GM10248 (cell line): ENCODE data around the gene RUNX3.
"Not testable (repeated sequence)": the region's sequence is repeated elsewhere in the genome, so short reads cannot be mapped to it uniquely, and the experiment has no call there.

Experiments
- CTCF ChIA-PET: fragments of 300-600 bp; sonication (Branson Sonifier 250); formaldehyde crosslinking; extraction: SDS; loops from one replicate; lab custom pipeline; 2021; ENCODE audit warnings: antibody characterized with exemption; lab: Yijun Ruan, JAX
- POLR2A ChIA-PET: fragments of 350-650 bp; sonication (Branson Sonifier 250); formaldehyde crosslinking; extraction: SDS; loops from one replicate; lab custom pipeline; 2020; ENCODE audit warnings: antibody characterized with exemption; lab: Yijun Ruan, JAX
- DNase-seq: peaks from one replicate; pipeline ENCODE4 v3.0.0; 2012; ENCODE audit errors: extremely low spot score
- CTCF ChIP-seq: IDR thresholded peaks from 2 replicates; pipeline ENCODE4 v1.5.1; 2012; ENCODE audit warnings: mild to moderate bottlenecking, low read depth; ENCODE audit errors: extremely low read depth, missing control alignments, control extremely low read depth

RUNX3 gene

GRCh38 chr1:24930260-24931145 lies at the start of gene RUNX3:
RUNX3 (minus strand) TSS chr1:24930276; CDS start chr1:24929868, 408 bp downstream.
- ChIA-PET CTCF (interaction anchor here (1.0 to 3.2 kb wide), 12 partner anchors 10 to 169 kb away, joined by 3 to 45 read pairs (median 5); no protein-coding TSS in a partner anchor), POLR2A (interaction anchor here (0.8 to 1.3 kb wide), 7 partner anchors 17 to 302 kb away, joined by 3 to 5 read pairs (median 3); partner anchors contain the start of gene SYF2)
- TF ChIP-seq CTCF, result peak; percentile 36
- peak; percentile 96 for DNase-seq

- POLR2A ChIA-PET, DNase-seq: not testable (repeated sequence)
- CTCF ChIA-PET, result interaction anchor here (0.8 to 1.5 kb wide), 3 partner anchors 15 to 47 kb away, joined by 3 to 4 read pairs (median 3); no protein-coding TSS in a partner anchor
Measured at GRCh38 chr1:24979232-24979631, 49.2 kb upstream of the RUNX3 start.

- no peak for TF ChIP-seq CTCF
- POLR2A ChIA-PET, result no interaction called here
Measured at GRCh38 chr1:24978383-24979032, 48.4 kb upstream of the RUNX3 start.

GRCh38 chr1:24975391-24975790 lies 45.3 kb upstream of the RUNX3 start:
- POLR2A ChIA-PET, result no interaction called here
- DNase-seq, result no peak
- TF ChIP-seq CTCF, result no peak
- CTCF ChIA-PET, result interaction anchor here (1.0 to 5.6 kb wide), 3 partner anchors 12 to 63 kb away, joined by 3 to 28 read pairs (median 3); no protein-coding TSS in a partner anchor

More at GRCh38 chr1:24978383-24979032, 48.4 kb upstream of the RUNX3 start:
- CTCF ChIA-PET, result interaction anchor here (0.8 to 2.1 kb wide), 4 partner anchors 9 to 46 kb away, joined by 3 to 10 read pairs (median 4); no protein-coding TSS in a partner anchor
- DNase-seq, result no peak

GRCh38 chr1:24973315-24973714 lies 43.2 kb upstream of the RUNX3 start:
- no peak for DNase-seq
- ChIA-PET POLR2A (no interaction called here), CTCF (interaction anchor here (1.6 to 5.6 kb wide), 3 partner anchors 14 to 26 kb away, joined by 4 to 28 read pairs (median 7); no protein-coding TSS in a partner anchor)
- TF ChIP-seq CTCF, result no peak

GRCh38 chr1:24972915-24973242 lies 42.8 kb upstream of the RUNX3 start:
- ChIA-PET CTCF (interaction anchor here (1.2 to 5.6 kb wide), 6 partner anchors 10 to 56 kb away, joined by 3 to 28 read pairs (median 6); no protein-coding TSS in a partner anchor), POLR2A (no interaction called here)
- TF ChIP-seq CTCF, result no peak
- DNase-seq, result no peak
